Neutrophil (primary cell): ENCODE measurements around the gene CEP170B.

Source experiments
- H3K27ac ChIP-seq: fragments of 200-600 bp; sonication (generic); 2 replicates; pipeline ENCODE4 v1.5.1; 2016; ENCODE audit warnings: mild to moderate bottlenecking, moderate library complexity
- H3K27me3 ChIP-seq: fragments of 200-600 bp; sonication (generic); 2 replicates; pipeline ENCODE4 v1.6.0; 2016; ENCODE audit warnings: mild to moderate bottlenecking
- H3K36me3 ChIP-seq: fragments of 200-600 bp; sonication (generic); 2 replicates; pipeline ENCODE4 v1.5.1; 2017
- H3K4me1 ChIP-seq, 2 experiments: fragments of 200-600 bp in 1 of 2; sonication (generic) in 1 of 2; 1 replicate in 1 of 2; 2 replicates in 1 of 2; pipeline versions ENCODE4 v1.5.1 to v1.6.1; 2013 to 2016; ENCODE audit warnings: low read depth in 1 of 2, low read length in 1 of 2, mild to moderate bottlenecking in 1 of 2, moderate library complexity in 1 of 2; ENCODE audit not compliant: control insufficient read depth in 1 of 2, insufficient read depth in 1 of 2
- H3K4me3 ChIP-seq, 2 experiments: fragments of 200-600 bp in 1 of 2; sonication (generic) in 1 of 2; 1 replicate in 1 of 2; 2 replicates in 1 of 2; pipeline ENCODE4 v1.5.1; 2013 to 2016; ENCODE audit warnings: low read depth in 1 of 2, low read length in 1 of 2, mild to moderate bottlenecking in 1 of 2, moderate library complexity in 1 of 2
- H3K9me3 ChIP-seq: fragments of 200-600 bp; sonication (generic); 2 replicates; pipeline ENCODE4 v1.5.1; 2016
- CTCF ChIP-seq: fragments of 200-600 bp; sonication (generic); IDR thresholded peaks from 2 replicates; pipeline ENCODE4 v1.5.1; 2016; ENCODE audit warnings: antibody characterized with exemption

Gene CEP170B

GRCh38 chr14:104893435-104894207 is 28.6 kb downstream of the CEP170B start:
- no peak overlapping the region for H3K27ac ChIP-seq
- H3K4me1 ChIP-seq: no peaks in the 10 kb centered on the region
- no peak for TF ChIP-seq CTCF
- no peak overlapping the region for H3K4me3 ChIP-seq
- H3K27me3 ChIP-seq: no peaks in the 10 kb centered on the region
- no peaks in the 10 kb centered on the region for H3K9me3 ChIP-seq
- H3K36me3 ChIP-seq: no peaks in the 10 kb centered on the region

GRCh38 chr14:104894331-104895206 is 29.5 kb downstream of the CEP170B start:
- Histone ChIP-seq H3K27ac (no peak overlapping the region), H3K4me1 (no peaks in the 10 kb centered on the region), H3K9me3 (no peaks in the 10 kb centered on the region), H3K36me3 (no peaks in the 10 kb centered on the region), H3K27me3 (no peaks in the 10 kb centered on the region), H3K4me3 (no peak overlapping the region)
- TF ChIP-seq CTCF: no peak

GRCh38 chr14:104895207-104895785 is 30.2 kb downstream of the CEP170B start:
- no peak for TF ChIP-seq CTCF
- H3K9me3 ChIP-seq: no peaks in the 10 kb centered on the region
- H3K27me3 ChIP-seq: no peaks in the 10 kb centered on the region
- H3K4me1 ChIP-seq: no peaks in the 10 kb centered on the region
- H3K27ac ChIP-seq: no peak overlapping the region
- no peak overlapping the region for H3K4me3 ChIP-seq
- no peaks in the 10 kb centered on the region for H3K36me3 ChIP-seq

- no peak for TF ChIP-seq CTCF
- H3K27ac ChIP-seq: no peak overlapping the region
- H3K4me1 ChIP-seq: no peaks in the 10 kb centered on the region
- no peaks in the 10 kb centered on the region for H3K27me3 ChIP-seq
- no peaks in the 10 kb centered on the region for H3K36me3 ChIP-seq
- no peak overlapping the region for H3K4me3 ChIP-seq
- H3K9me3 ChIP-seq: no peaks in the 10 kb centered on the region
These were observed 31.0 kb downstream of the CEP170B start for GRCh38 chr14:104895786-104896661.
